ENCODE measurements around the gene IL1RAPL2.

IL1RAPL2 gene

DNA sequence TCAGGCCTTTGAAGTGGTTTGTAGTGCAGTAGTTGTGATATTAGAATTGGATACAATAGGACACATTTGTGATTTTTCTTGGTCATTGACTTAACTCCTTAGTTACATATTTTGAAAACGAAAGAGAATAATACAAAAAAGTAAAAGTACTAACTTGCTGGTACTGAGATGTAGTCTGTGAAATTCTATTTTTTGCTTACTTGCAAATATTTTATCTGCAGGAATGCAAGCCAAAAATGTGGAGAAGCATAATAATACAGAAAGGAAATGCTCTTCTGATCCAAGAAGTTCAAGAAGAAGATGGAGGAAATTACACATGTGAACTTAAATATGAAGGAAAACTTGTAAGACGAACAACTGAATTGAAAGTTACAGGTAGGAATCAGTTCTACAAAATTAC, 701.2 kb downstream of the IL1RAPL2 start:
- in situ Hi-C loops (cut with MboI; ENCODE audit: low sequenced_read_pairs): no loop called here
- Histone ChIP-seq H3K4me1 (no peaks in the 10 kb centered on the region), H3K4me3 (no peak overlapping the region), H3K36me3 (replicated peaks) (no peaks in the 10 kb centered on the region), H3K9me3 (no peaks in the 10 kb centered on the region), H3K27me3 (ENCODE audit: low read depth) (no peaks in the 10 kb centered on the region)
- DNase-seq (ENCODE audit: low spot score in 2 of 2): no peak

DNA sequence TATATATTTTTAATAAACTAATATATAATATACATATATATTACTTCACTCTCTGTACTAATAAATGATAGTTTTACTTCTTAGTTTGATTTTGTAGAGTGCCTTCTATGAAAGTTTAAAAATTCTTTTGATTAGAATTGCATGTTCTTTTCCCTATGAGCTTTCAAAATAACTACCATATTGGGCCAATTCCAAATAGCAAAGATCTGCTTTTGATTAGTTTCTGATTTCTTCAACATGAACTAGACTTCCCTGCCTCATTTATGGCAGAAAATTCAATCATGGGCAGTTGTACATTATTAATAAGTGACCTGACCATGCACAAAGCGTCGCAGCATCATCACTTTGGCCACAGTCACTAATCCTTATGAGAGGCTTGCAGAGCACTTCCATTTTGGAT, 703.4 kb downstream of the IL1RAPL2 start:
- H3K4me1 ChIP-seq: no peaks in the 10 kb centered on the region
- H3K36me3 ChIP-seq (replicated peaks): no peaks in the 10 kb centered on the region
- in situ Hi-C loops (cut with MboI; ENCODE audit: low sequenced_read_pairs): no loop called here
- no peak for DNase-seq (ENCODE audit: low spot score in 2 of 2)
- H3K9me3 ChIP-seq: no peaks in the 10 kb centered on the region
- no peaks in the 10 kb centered on the region for H3K27me3 ChIP-seq (ENCODE audit: low read depth)
- H3K4me3 ChIP-seq: no peak overlapping the region

DNA sequence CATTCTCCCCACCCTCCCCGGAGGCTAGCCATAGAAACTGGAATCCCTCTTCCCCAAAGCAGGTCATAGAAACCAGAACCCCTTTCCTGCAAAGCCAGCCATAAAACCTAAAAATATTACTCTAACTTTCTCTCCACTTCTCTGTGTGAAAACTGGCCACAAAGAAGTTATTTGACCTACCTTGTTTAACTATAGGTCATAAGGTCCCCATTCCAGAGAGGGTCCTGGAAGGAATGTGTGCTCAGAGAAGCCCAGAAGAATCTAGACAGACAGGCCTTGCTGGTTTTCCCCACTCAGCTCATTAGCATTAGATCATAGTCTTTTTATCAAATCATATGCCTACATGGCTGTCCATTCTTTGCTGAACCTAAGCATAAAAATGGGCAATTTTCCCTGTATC, 707.3 kb downstream of the IL1RAPL2 start:
- H3K36me3 ChIP-seq (replicated peaks): no peaks in the 10 kb centered on the region

DNA sequence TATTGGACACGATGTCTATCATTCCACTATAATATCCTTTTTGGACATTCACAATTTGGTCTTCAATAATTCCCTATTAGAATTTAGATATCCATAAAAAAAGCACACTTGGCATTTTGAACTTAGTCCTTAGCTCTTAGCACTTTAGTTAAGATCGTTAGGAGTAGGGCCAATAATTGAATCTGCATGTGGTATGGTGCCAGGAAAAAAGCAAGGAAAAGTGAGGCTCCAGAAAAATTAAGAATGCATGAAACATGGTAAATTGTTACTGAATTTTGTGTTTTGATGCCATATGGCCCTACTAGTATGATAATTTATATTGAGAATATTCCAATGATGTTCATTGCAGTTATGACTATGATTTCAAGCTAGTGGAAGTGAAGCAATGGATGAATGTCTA, 708.1 kb downstream of the IL1RAPL2 start:
- Histone ChIP-seq H3K27me3 (ENCODE audit: low read depth) (no peaks in the 10 kb centered on the region), H3K36me3 (replicated peaks) (no peaks in the 10 kb centered on the region), H3K4me1 (no peaks in the 10 kb centered on the region), H3K4me3 (no peak overlapping the region), H3K9me3 (no peaks in the 10 kb centered on the region)
- no peak for DNase-seq (ENCODE audit: low spot score in 2 of 2)
- in situ Hi-C loops (cut with MboI; ENCODE audit: low sequenced_read_pairs): no loop called here

More for the DNA sequence above, 707.3 kb downstream of the IL1RAPL2 start:
- Histone ChIP-seq H3K4me1 (no peaks in the 10 kb centered on the region), H3K9me3 (no peaks in the 10 kb centered on the region), H3K4me3 (no peak overlapping the region), H3K27me3 (ENCODE audit: low read depth) (no peaks in the 10 kb centered on the region)
- in situ Hi-C loops (cut with MboI; ENCODE audit: low sequenced_read_pairs): no loop called here
- no peak for DNase-seq (ENCODE audit: low spot score in 2 of 2)

DNA sequence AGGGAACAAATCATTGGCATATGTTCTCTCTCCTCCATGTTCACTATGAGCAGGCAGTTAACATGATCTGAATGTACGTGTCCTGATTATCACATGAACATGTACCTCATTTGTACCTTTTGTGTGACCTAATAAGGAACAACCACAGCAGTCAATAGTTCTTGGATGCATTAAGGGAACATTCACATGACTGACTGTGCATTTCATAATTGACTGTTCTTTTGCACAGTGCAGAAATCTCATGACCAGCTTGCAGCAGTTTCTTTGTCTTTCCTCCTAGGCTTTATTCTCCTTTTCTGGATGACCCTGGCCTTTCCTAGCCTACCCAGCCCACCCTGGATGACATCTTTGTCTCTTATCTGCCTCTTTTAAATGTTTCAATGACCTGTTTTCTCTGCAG, 711.1 kb downstream of the IL1RAPL2 start:
- no peaks in the 10 kb centered on the region for H3K9me3 ChIP-seq
- H3K36me3 ChIP-seq (replicated peaks): no peaks in the 10 kb centered on the region
- H3K27me3 ChIP-seq (ENCODE audit: low read depth): no peaks in the 10 kb centered on the region
- no peak for DNase-seq (ENCODE audit: low spot score in 2 of 2)
- in situ Hi-C loops (cut with MboI; ENCODE audit: low sequenced_read_pairs): no loop called here
- no peak overlapping the region for H3K4me3 ChIP-seq
- no peaks in the 10 kb centered on the region for H3K4me1 ChIP-seq

DNA sequence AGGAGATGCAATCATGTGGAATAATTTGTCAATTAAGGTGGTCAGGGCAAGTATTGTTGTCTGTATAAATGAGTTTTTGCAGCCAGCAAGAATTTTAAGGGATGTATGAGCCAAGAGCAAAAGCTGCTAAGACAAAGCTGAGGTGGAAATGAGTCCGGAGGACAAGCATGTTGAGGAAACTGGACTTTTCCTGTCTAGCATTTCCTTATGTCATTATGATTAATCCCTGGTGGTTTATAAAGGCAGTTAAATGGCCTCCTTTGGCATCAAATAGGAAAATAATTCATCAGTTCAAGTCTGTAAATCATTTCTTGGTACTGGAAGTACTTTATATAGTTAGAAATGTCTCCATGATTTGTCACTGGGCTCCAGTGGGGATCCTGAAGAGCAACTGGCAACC, 716.1 kb downstream of the IL1RAPL2 start:
- H3K36me3 ChIP-seq (replicated peaks): no peaks in the 10 kb centered on the region
- in situ Hi-C loops (cut with MboI; ENCODE audit: low sequenced_read_pairs): no loop called here
- H3K4me3 ChIP-seq: no peak overlapping the region
- H3K4me1 ChIP-seq: no peaks in the 10 kb centered on the region
- H3K27me3 ChIP-seq (ENCODE audit: low read depth): no peaks in the 10 kb centered on the region
- H3K9me3 ChIP-seq: no peaks in the 10 kb centered on the region
- DNase-seq (ENCODE audit: low spot score in 2 of 2): no peak

DNA sequence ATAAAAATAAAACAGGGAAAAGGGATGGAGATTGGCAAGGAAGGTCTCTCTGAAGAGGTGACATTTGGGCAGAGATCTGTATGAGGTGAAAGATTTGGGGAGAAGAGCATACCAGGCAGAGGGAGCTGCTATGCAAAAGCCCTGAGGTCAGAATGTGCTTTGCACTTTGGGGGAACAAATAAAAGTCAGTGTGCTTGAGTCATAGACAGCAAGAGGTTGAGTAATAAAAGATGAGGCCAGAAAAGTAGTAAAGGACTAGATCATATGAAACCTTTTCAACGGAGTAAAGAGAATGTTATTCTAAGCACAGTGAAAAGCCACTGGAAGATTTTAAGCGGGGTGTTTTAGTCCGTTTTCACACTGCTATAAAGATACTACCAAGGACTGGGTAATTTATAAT, 731.0 kb downstream of the IL1RAPL2 start:
- no peak for DNase-seq (ENCODE audit: low spot score in 2 of 2)

DNA sequence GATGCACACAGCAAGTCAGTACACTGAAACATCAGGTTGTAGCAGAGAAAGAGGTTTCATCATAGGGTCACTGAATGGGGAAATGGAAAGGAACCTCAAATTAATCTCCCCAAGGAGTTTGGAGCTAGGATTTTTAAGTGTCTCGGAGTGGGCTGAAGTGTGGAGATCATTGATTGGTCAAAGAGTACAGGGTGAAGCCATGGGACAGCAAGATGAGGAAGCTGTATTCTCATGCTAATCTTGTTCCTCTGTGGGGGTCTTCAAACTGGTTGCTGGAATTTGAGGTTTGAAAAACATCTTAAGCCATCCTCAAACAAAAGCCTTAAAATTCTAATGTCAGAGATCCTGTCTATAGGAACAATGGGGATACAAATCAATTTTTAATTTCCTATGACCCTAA, 733.3 kb downstream of the IL1RAPL2 start:
- Histone ChIP-seq H3K4me3 (no peak overlapping the region), H3K27me3 (ENCODE audit: low read depth) (no peaks in the 10 kb centered on the region), H3K9me3 (no peaks in the 10 kb centered on the region), H3K4me1 (no peaks in the 10 kb centered on the region), H3K36me3 (replicated peaks) (no peaks in the 10 kb centered on the region)
- DNase-seq (ENCODE audit: low spot score in 2 of 2): no peak
- in situ Hi-C loops (cut with MboI; ENCODE audit: low sequenced_read_pairs): no loop called here

More for the DNA sequence above, 731.0 kb downstream of the IL1RAPL2 start:
- in situ Hi-C loops (cut with MboI; ENCODE audit: low sequenced_read_pairs): no loop called here
- no peak overlapping the region for H3K4me3 ChIP-seq
- H3K36me3 ChIP-seq (replicated peaks): no peaks in the 10 kb centered on the region
- H3K4me1 ChIP-seq: no peaks in the 10 kb centered on the region
- no peaks in the 10 kb centered on the region for H3K9me3 ChIP-seq
- no peaks in the 10 kb centered on the region for H3K27me3 ChIP-seq (ENCODE audit: low read depth)

DNA sequence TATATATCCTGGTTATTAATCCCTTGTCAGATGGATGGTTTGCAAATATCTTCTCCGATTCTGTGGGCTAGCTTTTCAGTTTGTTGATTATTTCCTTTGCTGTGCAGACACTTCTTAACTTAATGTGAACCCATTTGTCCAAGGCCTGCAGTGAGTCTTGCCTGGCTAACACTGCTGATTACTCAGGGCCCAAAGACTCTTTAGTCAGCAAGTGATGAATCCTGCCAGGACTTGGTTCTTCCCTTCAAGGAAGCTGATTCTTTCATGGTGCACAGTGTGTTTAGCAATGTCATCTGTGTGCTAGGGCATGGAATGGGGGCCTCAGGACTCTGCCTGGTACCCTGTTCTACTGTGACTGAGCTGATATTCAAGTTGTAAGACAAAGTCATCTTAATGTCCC, 736.2 kb downstream of the IL1RAPL2 start:
- Histone ChIP-seq H3K4me3 (no peak overlapping the region), H3K9me3 (no peaks in the 10 kb centered on the region), H3K36me3 (replicated peaks) (no peaks in the 10 kb centered on the region), H3K27me3 (ENCODE audit: low read depth) (no peaks in the 10 kb centered on the region), H3K4me1 (no peaks in the 10 kb centered on the region)
- in situ Hi-C loops (cut with MboI; ENCODE audit: low sequenced_read_pairs): no loop called here
- no peak for DNase-seq (ENCODE audit: low spot score in 2 of 2)

DNA sequence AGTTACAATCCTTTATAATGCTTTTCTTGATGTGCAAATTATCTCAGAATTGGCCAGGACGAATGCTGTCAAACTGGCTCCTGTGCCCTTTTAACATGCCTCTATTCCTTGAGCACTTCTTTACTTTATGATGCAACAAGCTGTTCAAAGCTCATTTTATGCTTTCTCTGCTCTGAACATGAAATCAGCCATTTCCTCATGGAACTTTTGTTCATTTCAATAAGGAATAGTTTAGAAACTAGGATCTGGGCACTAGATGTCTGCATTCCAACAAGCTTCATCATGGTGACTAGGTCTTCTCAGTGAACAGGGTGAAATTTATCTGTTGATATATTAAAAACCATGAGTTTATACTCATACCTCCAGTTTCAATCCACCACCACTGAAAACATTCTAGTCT, 741.8 kb downstream of the IL1RAPL2 start:
- H3K4me3 ChIP-seq: no peak overlapping the region
- H3K4me1 ChIP-seq: no peaks in the 10 kb centered on the region
- in situ Hi-C loops (cut with MboI; ENCODE audit: low sequenced_read_pairs): no loop called here
- no peak for DNase-seq (ENCODE audit: low spot score in 2 of 2)
- no peaks in the 10 kb centered on the region for H3K36me3 ChIP-seq (replicated peaks)
- H3K9me3 ChIP-seq: no peaks in the 10 kb centered on the region
- H3K27me3 ChIP-seq (ENCODE audit: low read depth): no peaks in the 10 kb centered on the region

DNA sequence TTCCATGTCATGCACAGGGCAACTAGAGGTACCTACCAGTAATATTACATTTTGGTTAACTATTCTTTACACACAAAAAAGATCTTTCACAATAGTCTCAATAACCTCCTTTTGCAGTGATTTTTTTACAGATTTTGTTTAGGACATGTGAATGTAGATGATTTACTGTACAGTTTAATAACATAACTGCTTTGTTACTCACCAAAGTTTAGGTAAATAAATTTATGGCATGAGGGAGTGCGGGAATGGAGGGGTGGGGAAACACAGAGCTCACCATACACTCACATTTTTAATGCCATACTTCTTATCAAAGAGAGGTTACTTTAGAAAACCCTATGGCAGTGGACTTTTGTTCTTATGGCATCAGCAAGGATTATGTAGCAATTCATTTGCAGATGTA, 747.6 kb downstream of the IL1RAPL2 start:
- Histone ChIP-seq H3K27me3 (ENCODE audit: low read depth) (no peaks in the 10 kb centered on the region), H3K4me1 (no peaks in the 10 kb centered on the region), H3K9me3 (no peaks in the 10 kb centered on the region), H3K4me3 (no peak overlapping the region), H3K36me3 (replicated peaks) (no peaks in the 10 kb centered on the region)
- in situ Hi-C loops (cut with MboI; ENCODE audit: low sequenced_read_pairs): no loop called here
- DNase-seq (ENCODE audit: low spot score in 2 of 2): no peak

DNA sequence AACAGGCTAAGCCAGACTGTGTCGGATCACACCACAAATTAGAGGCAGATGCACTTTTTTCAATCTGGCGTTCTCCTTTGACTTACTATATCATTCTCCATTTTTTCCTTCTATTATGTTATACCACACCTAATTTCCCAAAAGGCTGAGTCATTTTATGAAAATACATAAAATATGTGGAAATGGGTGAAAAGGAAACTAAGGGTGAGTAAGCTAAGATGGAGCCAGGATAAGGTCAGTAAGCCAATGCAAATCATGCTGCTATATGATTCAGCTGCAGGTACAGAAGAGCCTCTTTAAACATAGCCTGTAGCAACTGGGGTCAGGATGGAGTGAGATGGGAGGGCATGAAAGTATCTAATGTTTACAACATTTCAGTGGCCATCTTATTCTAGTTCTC, 748.5 kb downstream of the IL1RAPL2 start:
- Histone ChIP-seq H3K27me3 (ENCODE audit: low read depth) (no peaks in the 10 kb centered on the region), H3K9me3 (no peaks in the 10 kb centered on the region), H3K36me3 (replicated peaks) (no peaks in the 10 kb centered on the region), H3K4me1 (no peaks in the 10 kb centered on the region), H3K4me3 (no peak overlapping the region)
- no peak for DNase-seq (ENCODE audit: low spot score in 2 of 2)
- in situ Hi-C loops (cut with MboI; ENCODE audit: low sequenced_read_pairs): no loop called here

DNA sequence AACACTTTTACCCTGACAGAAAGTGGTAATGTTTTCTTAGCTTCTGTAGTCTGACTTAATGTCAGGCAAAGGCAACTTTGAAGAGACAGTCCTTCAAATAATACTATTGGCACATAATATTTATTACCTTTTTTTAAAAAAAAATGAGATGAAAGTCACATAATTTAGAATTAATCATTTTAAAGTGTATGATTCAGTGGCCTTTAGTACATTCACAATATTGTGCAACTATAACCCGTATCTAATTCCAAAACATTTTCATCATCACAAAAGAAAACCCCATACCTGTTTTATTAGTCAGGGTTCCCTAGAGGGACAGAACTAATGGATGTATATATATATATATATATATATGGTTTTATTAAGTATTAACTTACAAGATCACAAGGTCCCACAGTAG, 749.2 kb downstream of the IL1RAPL2 start:
- H3K4me3 ChIP-seq: no peak overlapping the region
- H3K9me3 ChIP-seq: no peaks in the 10 kb centered on the region
- no peaks in the 10 kb centered on the region for H3K36me3 ChIP-seq (replicated peaks)
- no peaks in the 10 kb centered on the region for H3K27me3 ChIP-seq (ENCODE audit: low read depth)
- no peak for DNase-seq (ENCODE audit: low spot score in 2 of 2)
- no peaks in the 10 kb centered on the region for H3K4me1 ChIP-seq
- in situ Hi-C loops (cut with MboI; ENCODE audit: low sequenced_read_pairs): no loop called here

DNA sequence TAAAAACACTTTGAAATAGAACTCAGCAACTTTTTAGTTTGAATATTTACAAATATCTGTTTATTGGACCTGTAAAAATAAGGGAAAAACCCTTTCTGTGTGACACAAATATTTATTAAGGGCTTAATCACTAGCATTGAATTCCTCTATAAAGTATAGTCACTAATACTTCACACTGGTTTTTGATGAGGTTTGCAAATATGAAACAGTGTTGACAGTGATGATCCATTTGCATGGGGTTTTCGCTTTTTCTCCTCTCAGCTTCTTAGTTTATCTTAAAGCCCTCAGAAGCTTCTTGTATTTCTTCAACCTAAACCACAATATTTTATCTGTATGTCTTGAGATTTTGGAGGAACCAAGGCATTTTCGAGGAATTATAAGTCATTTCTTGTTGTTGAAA, 751.1 kb downstream of the IL1RAPL2 start:
- in situ Hi-C loops (cut with MboI; ENCODE audit: low sequenced_read_pairs): no loop called here

DNA sequence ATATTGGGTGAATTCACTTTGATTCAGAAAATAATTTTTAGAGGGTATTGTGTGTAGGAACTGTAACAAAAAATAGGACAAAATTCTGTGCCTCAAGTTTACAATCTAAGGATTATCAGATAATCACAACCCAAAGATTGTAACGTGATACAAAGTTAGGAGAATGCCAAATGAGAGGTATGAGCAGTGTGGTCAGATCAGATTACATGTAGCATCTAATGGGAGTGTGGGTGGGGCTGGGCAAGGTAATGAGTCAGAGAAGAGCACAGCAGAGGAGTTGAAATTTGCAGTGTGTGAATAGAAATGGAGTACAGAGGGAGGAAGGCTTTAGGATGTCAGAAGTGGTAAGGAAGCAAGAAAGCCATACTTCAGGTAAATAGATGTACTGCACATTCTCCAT, 757.9 kb downstream of the IL1RAPL2 start:
- no peak for DNase-seq (ENCODE audit: low spot score in 2 of 2)
- no peaks in the 10 kb centered on the region for H3K9me3 ChIP-seq
- H3K4me3 ChIP-seq: no peak overlapping the region
- in situ Hi-C loops (cut with MboI; ENCODE audit: low sequenced_read_pairs): no loop called here
- no peaks in the 10 kb centered on the region for H3K27me3 ChIP-seq (ENCODE audit: low read depth)
- no peaks in the 10 kb centered on the region for H3K36me3 ChIP-seq (replicated peaks)
- H3K4me1 ChIP-seq: no peaks in the 10 kb centered on the region

More for the DNA sequence above, 751.1 kb downstream of the IL1RAPL2 start:
- H3K4me3 ChIP-seq: no peak overlapping the region
- H3K4me1 ChIP-seq: no peaks in the 10 kb centered on the region
- H3K27me3 ChIP-seq (ENCODE audit: low read depth): no peaks in the 10 kb centered on the region
- no peaks in the 10 kb centered on the region for H3K9me3 ChIP-seq
- no peak for DNase-seq (ENCODE audit: low spot score in 2 of 2)
- no peaks in the 10 kb centered on the region for H3K36me3 ChIP-seq (replicated peaks)

All from HAP-1 (cell line).